Karpas-422 (cell line): Measurements from ENCODE around the gene AGA. TPM values are rescaled to one million over a fixed set of nuclear protein-coding genes. Genes with fewer than 3 reads are reported as not detected.

Experiments used
- DNase-seq: peaks from one replicate; pipeline ENCODE4 v3.0.0-alpha.2; 2015
- H2AFZ ChIP-seq: fragments of 200-600 bp; sonication (generic); 2 replicates; pipeline ENCODE4 v1.6.1; 2014; ENCODE audit warnings: antibody characterized with exemption, low read length, mixed read lengths
- H3K27ac ChIP-seq: fragments of 200-600 bp; sonication (generic); 2 replicates; pipeline ENCODE4 v1.5.1; 2014; ENCODE audit warnings: mild to moderate bottlenecking, low read length, moderate library complexity
- H3K27me3 ChIP-seq: fragments of 200-600 bp; sonication (generic); 2 replicates; pipeline ENCODE4 v1.6.1; 2014; ENCODE audit warnings: low read length, mixed read lengths
- H3K36me3 ChIP-seq: fragments of 200-600 bp; sonication (generic); 2 replicates; pipeline ENCODE4 v1.6.1; 2014; ENCODE audit warnings: low read length, mixed read lengths; ENCODE audit not compliant: insufficient read depth
- H3K4me1 ChIP-seq: fragments of 200-600 bp; sonication (generic); 2 replicates; pipeline ENCODE4 v1.6.1; 2014; ENCODE audit warnings: mild to moderate bottlenecking, low read length, mixed read lengths
- H3K4me2 ChIP-seq: fragments of 200-600 bp; sonication (generic); 2 replicates; pipeline ENCODE4 v1.6.1; 2014; ENCODE audit warnings: low read length, low read depth, mild to moderate bottlenecking; ENCODE audit not compliant: poor library complexity, severe bottlenecking
- H3K4me3 ChIP-seq: fragments of 200-600 bp; sonication (generic); 2 replicates; pipeline ENCODE4 v1.5.1; 2014; ENCODE audit warnings: mild to moderate bottlenecking, antibody characterized with exemption, low read length, mixed read lengths
- H3K79me2 ChIP-seq: fragments of 200-600 bp; sonication (generic); 2 replicates; pipeline ENCODE4 v1.6.1; 2014; ENCODE audit warnings: mild to moderate bottlenecking, low read length, mixed read lengths
- H3K9ac ChIP-seq: fragments of 200-600 bp; sonication (generic); 2 replicates; pipeline ENCODE4 v1.6.0; 2014; ENCODE audit warnings: low read length
- H3K9me2 ChIP-seq: fragments of 200-600 bp; sonication (generic), shearing (Covaris generic); replicated peaks from 2 replicates; pipeline ENCODE4 v1.6.0; 2014; ENCODE audit warnings: mild to moderate bottlenecking, low read length, moderate library complexity; ENCODE audit not compliant: insufficient read depth
- H3K9me3 ChIP-seq: fragments of 300-700, 200-600 bp; sonication (generic); 2 replicates; pipeline ENCODE4 v1.6.1; 2014; ENCODE audit warnings: low read length, mixed read lengths
- H4K20me1 ChIP-seq: fragments of 200-600 bp; sonication (generic); 2 replicates; pipeline ENCODE4 v1.6.1; 2014; ENCODE audit warnings: mild to moderate bottlenecking, antibody characterized with exemption, low read length, low read depth; ENCODE audit not compliant: insufficient read depth
- total RNA-seq: library from RNA; depleted of rRNA; stranded (reverse); fragments of >200 nt; shearing (Covaris generic); gene quantifications from 2 replicates; pipeline ENCODE4 v1.2.3, GENCODE V29; 2014; ENCODE audit warnings: low replicate concordance

The AGA gene
- total RNA-seq, 1 experiment from 2014 or later = 13.3 TPM

- no peaks in the 10 kb centered on the region for H3K27me3 ChIP-seq
- peak; percentile 54 for DNase-seq
- peak overlapping the region; percentile 85 for H3K4me2 ChIP-seq
- no peaks in the 10 kb centered on the region for H4K20me1 ChIP-seq
- peaks cover 17% of the 10 kb centered on the region for H3K4me1 ChIP-seq
- no peaks in the 10 kb centered on the region for H3K9me2 ChIP-seq
- no peaks in the 10 kb centered on the region for H3K79me2 ChIP-seq
- H3K4me3 ChIP-seq = peak overlapping the region; percentile 80
- peak overlapping the region; percentile 82 for H3K9ac ChIP-seq
- H3K9me3 ChIP-seq = no peaks in the 10 kb centered on the region
- H3K36me3 ChIP-seq = no peaks in the 10 kb centered on the region
- H3K27ac ChIP-seq = peak overlapping the region; percentile 79
- H2AFZ ChIP-seq = peak overlapping the region; percentile 91
Observed at GRCh38 chr4:177441061-177441802, 1.0 kb downstream of the AGA start.

DNA sequence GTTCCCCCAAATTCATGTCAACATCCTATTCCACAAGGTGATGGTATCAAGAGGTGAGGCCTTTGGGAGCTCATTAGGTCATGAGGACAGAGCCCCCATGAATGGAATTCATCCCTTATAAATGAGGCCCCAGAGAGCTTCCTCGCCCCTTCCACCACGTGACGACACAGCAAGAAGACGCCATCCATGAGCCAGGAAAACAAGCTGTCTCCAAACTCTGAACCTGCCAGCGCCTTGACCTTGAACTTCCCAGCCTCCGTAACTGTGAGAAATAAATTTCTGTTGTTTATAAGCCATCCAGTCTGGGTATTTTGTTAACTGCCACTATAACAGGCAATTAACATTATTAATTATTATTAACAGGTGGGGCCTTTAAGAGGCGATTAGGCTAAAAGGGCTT lies 5.8 kb downstream of the AGA start:
- no peaks in the 10 kb centered on the region for H3K9me3 ChIP-seq
- H3K4me3 ChIP-seq = no peak overlapping the region
- no peaks in the 10 kb centered on the region for H3K79me2 ChIP-seq
- H2AFZ ChIP-seq = no peak overlapping the region
- H4K20me1 ChIP-seq = no peaks in the 10 kb centered on the region
- H3K27ac ChIP-seq = no peak overlapping the region
- H3K9me2 ChIP-seq = no peaks in the 10 kb centered on the region
- H3K4me2 ChIP-seq = no peak overlapping the region
- no peak overlapping the region for H3K9ac ChIP-seq
- peaks cover 10% of the 10 kb centered on the region for H3K4me1 ChIP-seq
- H3K36me3 ChIP-seq = no peaks in the 10 kb centered on the region
- no peak for DNase-seq
- H3K27me3 ChIP-seq = no peaks in the 10 kb centered on the region

GRCh38 chr4:177434667-177435066 lies 7.6 kb downstream of the AGA start:
- Histone ChIP-seq H3K27ac (no peak overlapping the region), H3K27me3 (no peaks in the 10 kb centered on the region), H3K9me3 (no peaks in the 10 kb centered on the region), H3K4me1 (no peaks in the 10 kb centered on the region), H3K9me2 (no peaks in the 10 kb centered on the region), H2AFZ (no peak overlapping the region), H3K79me2 (no peaks in the 10 kb centered on the region), H3K4me2 (no peak overlapping the region), H3K9ac (no peak overlapping the region), H4K20me1 (no peaks in the 10 kb centered on the region), H3K36me3 (no peaks in the 10 kb centered on the region), H3K4me3 (no peak overlapping the region)
- DNase-seq = no peak

GRCh38 chr4:177427192-177427591 lies 15.0 kb downstream of the AGA start:
- Histone ChIP-seq H3K27ac (no peak overlapping the region), H4K20me1 (no peaks in the 10 kb centered on the region), H3K79me2 (no peaks in the 10 kb centered on the region), H3K9me3 (no peaks in the 10 kb centered on the region), H3K4me3 (no peak overlapping the region), H3K9ac (no peak overlapping the region), H2AFZ (no peak overlapping the region), H3K27me3 (no peaks in the 10 kb centered on the region), H3K9me2 (no peaks in the 10 kb centered on the region), H3K4me2 (no peak overlapping the region), H3K4me1 (no peaks in the 10 kb centered on the region), H3K36me3 (no peaks in the 10 kb centered on the region)
- no peak for DNase-seq

GRCh38 chr4:177419434-177419833 lies 22.8 kb downstream of the AGA start:
- H3K4me1 ChIP-seq = no peaks in the 10 kb centered on the region
- no peak for DNase-seq
- no peaks in the 10 kb centered on the region for H3K9me2 ChIP-seq
- no peaks in the 10 kb centered on the region for H3K36me3 ChIP-seq
- no peak overlapping the region for H3K9ac ChIP-seq
- H3K4me2 ChIP-seq = no peak overlapping the region
- H2AFZ ChIP-seq = no peak overlapping the region
- H3K27me3 ChIP-seq = no peaks in the 10 kb centered on the region
- H3K9me3 ChIP-seq = no peaks in the 10 kb centered on the region
- no peaks in the 10 kb centered on the region for H4K20me1 ChIP-seq
- no peak overlapping the region for H3K4me3 ChIP-seq
- no peak overlapping the region for H3K27ac ChIP-seq
- no peaks in the 10 kb centered on the region for H3K79me2 ChIP-seq

- Histone ChIP-seq H3K27me3 (no peaks in the 10 kb centered on the region), H3K9ac (no peak overlapping the region), H3K4me3 (no peak overlapping the region), H3K4me1 (no peaks in the 10 kb centered on the region), H3K9me3 (no peaks in the 10 kb centered on the region), H3K9me2 (no peaks in the 10 kb centered on the region), H3K27ac (no peak overlapping the region), H3K79me2 (no peaks in the 10 kb centered on the region), H3K36me3 (no peaks in the 10 kb centered on the region), H4K20me1 (no peaks in the 10 kb centered on the region), H2AFZ (no peak overlapping the region), H3K4me2 (no peak overlapping the region)
- DNase-seq = no peak
Observed at GRCh38 chr4:177413656-177414055, 28.6 kb downstream of the AGA start.

GRCh38 chr4:177413076-177413475 lies 29.2 kb downstream of the AGA start:
- H3K9ac ChIP-seq = no peak overlapping the region
- H3K27me3 ChIP-seq = no peaks in the 10 kb centered on the region
- no peak overlapping the region for H3K4me2 ChIP-seq
- H4K20me1 ChIP-seq = no peaks in the 10 kb centered on the region
- H3K36me3 ChIP-seq = no peaks in the 10 kb centered on the region
- no peak overlapping the region for H2AFZ ChIP-seq
- no peaks in the 10 kb centered on the region for H3K79me2 ChIP-seq
- no peak for DNase-seq
- no peaks in the 10 kb centered on the region for H3K9me3 ChIP-seq
- no peak overlapping the region for H3K4me3 ChIP-seq
- H3K27ac ChIP-seq = no peak overlapping the region
- H3K4me1 ChIP-seq = no peaks in the 10 kb centered on the region
- H3K9me2 ChIP-seq = no peaks in the 10 kb centered on the region

DNA sequence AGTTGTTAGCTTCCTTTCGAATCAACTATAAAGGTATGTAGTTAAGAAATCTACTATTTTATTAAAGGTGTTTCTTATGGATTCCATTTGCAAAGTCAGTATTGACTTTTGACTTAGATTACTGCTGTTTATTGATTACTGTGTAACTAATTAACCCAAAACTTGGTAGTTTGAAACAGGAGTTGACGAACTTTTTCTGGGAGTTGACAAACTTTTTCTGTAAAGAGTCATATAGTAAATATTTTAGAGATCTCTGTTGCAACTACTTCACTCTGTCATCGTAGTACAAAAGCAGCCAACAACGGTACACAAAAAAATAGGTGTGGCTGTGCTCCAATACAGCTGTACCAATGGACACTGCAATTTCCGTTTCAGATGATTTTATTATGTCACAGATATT lies 30.2 kb downstream of the AGA start:
- Histone ChIP-seq H3K36me3 (no peaks in the 10 kb centered on the region), H3K4me3 (no peak overlapping the region), H3K9me2 (no peaks in the 10 kb centered on the region), H3K27ac (no peak overlapping the region), H3K27me3 (no peaks in the 10 kb centered on the region), H3K9me3 (no peaks in the 10 kb centered on the region), H3K79me2 (no peaks in the 10 kb centered on the region), H2AFZ (no peak overlapping the region), H3K9ac (no peak overlapping the region), H4K20me1 (no peaks in the 10 kb centered on the region), H3K4me2 (no peak overlapping the region), H3K4me1 (no peaks in the 10 kb centered on the region)
- DNase-seq = no peak
